GM21786 (cell line): ENCODE data around the gene ABI1.

Experiments used
- ATAC-seq: cut with Tn5 transposase; IDR thresholded peaks from one replicate; pipeline ENCODE4 v1.9.1; 2021; ENCODE audit not compliant: unreplicated experiment

The ABI1 gene

DNA sequence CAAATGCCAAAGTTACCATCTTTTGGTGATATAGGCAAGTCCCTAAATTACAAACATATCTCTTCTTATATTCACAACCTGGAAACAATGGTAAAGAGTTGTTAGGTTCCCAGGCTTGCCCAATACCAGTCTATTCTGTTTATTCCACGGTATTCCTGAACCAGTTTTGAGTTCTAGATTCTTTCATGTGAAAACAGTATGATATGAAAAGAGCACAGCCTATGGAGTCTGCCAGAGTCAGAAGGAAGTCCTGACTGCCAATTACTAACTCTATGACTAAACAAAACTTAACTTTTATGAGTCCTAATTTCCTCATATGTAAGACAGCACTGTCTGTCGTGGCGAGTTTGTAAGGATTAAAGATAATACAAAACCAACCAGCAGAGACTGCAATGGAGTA, 5.6 kb downstream of the ABI1 start:
- no peak for ATAC-seq

DNA sequence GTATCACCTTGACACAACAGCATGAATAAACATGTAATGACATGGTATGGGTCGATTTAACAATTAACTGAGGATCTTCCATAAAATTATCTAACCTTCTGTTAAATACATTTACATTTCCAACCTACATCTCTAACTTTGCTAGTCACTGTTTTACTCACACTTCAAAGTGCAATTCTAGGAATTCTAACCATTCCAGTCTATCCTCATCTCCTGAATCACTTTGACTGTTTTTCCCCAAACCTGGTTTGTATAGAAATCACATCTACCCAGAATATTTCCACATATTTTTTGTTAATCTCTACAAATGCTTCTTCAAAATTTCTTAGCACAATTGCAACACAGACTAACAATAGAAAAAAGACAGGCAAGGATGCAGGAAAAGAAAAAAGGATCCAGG, 6.2 kb downstream of the ABI1 start:
- no peak for ATAC-seq

DNA sequence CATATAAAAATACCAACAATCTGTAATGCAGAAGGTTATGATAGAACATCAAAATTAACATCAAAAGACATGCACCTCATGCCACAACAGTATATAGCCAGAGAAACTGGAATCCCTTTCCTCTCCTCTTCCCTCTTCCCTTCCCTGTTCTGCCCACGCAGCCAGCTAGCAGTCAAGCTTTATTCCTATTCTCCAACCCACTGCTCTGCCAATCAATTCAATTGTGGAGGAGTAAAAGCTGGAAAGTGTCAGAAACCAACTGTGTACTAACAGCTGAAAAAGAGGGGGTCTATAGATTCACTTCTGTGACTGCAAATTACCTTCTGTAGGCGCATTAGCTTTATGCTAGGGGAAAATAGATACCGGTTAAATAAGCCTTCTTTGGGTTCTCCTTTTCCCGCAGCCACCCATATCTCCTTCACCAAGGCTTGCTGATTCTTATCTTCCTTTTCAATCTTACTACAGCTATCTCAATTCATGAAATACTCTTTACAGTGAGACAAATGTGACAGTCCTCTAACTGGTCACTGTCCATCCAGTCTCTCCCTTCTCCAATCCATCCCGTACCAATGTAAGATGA, 16.3 kb downstream of the ABI1 start:
- ATAC-seq = no peak

DNA sequence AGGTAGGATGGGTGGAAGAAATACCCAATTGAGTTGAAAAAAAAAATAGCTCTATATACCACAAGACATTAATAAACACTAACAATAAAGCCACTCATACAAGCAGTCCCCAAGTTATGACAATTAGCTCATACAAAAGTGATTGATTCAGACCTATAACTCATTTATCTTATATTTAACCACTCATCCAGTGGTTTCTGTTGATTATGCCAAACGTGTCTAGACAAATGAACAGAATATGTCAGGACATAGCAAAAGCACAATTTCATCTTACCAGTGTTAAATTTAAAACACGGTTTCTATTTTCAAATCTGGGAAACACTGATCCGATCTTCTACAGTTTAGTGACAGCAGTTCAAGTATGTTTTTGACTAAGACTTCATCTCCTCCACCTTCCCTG, 17.0 kb downstream of the ABI1 start:
- no peak for ATAC-seq

DNA sequence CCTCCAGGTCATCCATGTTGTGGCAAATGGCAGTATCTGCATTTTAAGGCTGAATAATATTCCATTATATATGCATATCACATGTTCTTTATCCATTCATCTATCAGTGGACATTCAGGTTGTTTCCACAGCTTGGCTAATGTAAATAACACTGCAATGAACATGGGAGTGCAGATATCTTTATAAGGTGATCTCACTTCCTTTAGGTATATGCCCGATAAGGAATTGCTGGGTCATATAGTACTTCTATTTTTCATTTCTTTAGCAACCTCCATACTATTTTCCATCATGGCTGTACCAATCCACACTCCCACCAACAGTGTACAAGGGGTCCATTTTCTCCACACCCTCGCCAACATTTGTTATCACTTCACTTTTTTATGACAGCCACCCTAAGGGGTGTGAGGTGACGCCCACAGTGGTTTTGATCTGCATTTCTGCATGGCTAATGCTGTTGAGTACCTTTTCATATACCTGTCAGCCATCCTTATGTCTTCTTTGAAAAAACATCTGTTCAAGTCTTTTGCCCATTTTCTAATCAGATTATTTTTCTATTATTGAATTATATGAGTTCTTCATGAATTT, 18.9 kb downstream of the ABI1 start:
- no peak for ATAC-seq

DNA sequence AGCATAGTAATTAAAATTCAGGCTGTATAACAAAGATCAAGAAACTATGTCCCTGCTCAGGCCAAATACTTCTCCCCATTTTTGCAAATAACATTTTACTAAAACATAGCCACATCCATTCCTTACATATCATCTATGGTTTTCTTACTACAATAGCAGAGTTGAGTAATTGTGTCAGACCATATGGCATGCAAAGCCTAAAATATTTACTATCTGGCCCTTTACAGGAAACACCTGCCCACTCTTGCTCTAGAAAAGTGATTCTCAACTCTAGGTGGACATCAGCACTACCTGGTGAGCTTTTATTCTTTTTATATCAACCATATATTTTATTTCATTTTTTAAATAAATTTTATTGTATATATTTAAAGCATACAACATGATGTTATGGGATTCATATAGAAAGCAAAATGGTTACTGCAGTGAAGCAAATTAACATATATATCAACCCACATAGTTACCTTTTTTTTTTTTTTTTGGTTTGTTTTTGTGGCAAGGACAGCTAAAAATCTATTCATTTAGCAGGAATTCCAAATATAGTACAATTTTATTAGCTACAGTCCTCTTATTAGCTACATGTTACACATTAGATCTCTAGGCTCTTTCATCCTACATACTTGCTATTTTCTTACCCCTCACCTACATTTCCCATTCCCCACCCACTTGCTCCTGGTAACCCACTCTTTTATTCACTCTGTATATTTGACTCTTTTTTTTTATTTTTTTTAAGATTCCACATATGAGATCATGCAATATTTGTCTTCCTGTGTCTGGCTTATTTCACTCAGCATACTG, 19.6 kb downstream of the ABI1 start:
- no peak for ATAC-seq

DNA sequence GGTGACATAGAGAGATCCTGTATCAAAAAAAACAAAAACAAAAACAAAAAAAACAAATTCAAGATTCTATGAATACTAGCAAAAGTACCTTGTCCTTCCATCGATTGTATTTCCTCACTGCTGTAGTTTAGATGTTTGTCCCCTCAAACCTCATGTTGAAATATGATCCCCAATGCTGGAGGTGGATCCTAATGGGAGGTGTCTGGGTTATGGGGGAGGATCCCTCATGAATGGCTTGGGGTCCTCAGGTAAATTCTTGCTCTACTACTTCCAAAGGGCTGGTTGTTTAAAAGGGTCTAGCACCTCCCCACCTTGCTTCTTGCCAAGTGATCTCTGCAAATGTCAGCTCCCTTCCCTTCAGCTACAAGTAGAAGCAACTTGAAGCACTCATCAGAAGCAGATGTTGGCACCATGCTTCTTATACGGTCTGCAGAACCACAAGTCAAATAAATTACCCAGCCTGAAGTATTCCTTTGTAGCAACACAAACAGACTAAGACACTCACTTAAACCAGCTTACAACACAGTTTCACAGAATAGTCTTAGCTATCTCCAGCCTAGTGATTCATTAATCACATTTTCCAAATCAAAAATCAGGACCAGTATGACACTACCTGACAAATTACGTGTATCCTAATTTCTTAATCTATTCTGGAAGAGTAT, 20.7 kb downstream of the ABI1 start:
- no peak for ATAC-seq

DNA sequence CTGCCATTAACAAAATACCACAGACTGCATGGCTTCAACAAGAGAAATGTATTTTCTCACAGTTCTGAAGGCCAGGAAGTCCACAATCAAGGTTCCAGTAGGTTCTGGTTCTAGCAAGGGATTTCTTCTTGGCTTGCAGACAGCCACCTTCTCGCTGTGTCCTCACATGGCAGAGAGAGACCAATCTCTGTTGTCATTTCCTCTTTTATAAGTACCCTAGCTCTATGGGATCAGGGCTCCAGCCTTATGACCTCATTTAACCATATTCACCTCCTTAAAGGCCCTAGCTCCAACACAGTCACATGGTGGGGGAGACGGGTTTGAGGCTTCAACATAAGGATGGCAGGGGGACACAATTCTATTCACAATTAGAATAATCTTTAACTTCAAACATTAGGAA, 23.6 kb downstream of the ABI1 start:
- ATAC-seq = no peak

DNA sequence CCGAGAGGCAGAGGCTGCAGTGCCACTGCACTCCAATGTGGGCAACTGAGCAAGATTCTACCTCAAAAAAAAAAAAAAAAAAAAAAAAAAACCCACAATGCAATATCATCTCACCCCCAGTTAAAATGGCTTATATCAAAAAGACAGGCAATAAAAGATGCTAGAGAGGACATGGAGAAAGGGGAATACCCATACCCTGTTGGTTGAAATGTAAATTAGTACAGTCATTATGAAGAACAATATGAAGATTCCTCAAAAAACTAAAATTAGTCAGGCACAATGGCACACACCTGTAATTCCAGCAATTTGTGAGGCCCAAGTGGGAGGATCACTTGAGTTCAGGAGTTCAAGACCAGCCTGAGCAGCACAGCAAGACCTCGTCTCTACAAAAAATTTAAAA, 25.7 kb downstream of the ABI1 start:
- no peak for ATAC-seq

DNA sequence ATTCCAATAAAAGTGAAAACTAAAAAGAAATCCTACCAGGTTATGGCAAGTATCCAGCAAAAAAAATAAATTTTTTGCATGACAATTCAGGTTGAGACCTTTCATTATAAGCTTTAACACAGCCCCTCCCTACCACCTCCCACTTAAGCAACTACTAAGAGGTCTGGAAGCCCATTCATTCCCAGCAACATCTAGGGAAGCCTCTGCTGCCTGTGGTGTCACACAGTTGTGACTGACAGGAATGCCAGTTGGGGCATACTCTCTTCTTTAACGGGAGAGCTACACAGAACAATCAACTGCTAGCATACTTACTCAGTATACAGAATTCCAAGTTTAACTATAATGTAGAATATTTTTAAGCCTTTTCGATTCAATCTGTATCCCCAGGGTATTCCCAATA, 27.8 kb downstream of the ABI1 start:
- ATAC-seq = no peak

DNA sequence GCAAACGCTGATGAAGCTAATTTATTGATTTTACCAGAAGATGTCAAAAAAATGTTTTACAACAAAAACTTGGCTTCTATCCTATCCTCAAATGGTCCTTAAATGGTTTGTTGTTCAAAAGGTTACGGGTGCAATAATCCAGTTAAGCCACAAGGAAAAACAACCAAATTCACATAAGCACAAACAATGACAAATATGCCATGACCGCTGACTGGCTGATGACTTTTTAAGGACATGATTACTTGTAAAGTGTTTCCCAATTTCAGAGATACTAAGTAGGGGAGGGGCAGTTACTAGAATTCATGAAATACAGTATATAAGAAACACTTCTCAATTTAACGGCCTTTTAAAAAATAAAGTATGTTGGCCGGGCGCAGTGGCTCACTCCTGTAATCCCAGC, 28.8 kb downstream of the ABI1 start:
- no peak for ATAC-seq

DNA sequence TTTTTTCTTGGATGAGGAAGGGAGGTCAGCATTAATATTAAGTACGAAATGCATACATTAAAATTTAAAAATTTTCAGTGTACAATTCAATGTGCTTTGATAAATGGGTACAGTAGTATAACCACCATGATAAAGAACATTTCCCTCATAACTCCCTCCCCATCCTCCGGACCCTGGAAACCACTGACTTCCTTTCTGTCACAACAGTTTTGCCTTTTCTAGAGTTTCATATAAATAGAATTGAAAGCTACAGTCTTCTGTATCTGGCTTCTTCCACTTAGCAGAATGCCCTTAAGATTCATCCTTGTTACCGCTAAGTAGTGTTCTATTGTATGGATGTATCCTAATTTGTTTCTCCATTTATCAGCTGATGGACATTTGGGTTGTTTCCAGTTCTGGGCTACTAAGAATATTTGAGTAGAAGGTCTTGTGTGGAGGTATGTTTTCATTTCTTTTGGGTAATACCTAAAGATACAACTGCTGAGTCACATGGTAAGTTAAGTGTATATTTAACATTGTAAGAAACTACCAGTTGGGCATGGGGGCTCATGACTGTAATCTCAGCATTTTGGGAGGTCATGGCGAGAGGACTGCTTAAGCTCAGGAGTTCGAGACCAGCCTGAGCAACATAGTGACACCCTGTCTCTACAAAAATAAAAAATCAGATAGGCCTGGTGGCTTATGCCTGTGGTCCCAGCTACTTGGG, 30.8 kb downstream of the ABI1 start:
- ATAC-seq = no peak

DNA sequence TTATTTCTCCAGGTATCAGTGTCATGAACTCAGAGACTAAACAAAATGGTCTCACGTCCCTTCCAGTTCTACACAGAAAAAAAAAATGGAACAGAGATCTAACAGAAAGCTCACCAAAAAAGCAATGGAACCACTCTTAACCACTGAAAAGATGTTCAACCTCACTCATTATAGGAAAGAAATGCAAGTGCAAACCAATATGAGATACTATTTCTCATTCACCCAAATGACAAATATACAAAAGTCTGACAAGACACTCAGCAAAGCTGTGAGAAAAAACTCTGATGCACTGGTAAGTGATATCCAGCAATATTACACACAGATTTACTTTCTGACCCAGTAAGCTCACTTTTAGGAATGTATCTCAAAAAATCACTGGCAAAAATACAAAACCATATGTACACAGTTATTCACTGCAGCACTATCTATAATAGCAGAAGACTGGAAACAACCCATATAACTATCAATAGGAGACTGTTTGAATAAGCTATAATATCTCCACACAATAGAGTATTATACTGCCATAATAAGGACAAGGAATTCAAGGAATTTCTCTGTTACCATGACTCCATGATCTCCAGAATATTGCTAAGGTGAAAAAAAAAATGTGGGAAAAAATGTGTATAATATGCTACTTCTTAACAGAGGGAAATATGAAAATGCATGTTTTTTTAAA, 36.6 kb downstream of the ABI1 start:
- ATAC-seq = no peak

DNA sequence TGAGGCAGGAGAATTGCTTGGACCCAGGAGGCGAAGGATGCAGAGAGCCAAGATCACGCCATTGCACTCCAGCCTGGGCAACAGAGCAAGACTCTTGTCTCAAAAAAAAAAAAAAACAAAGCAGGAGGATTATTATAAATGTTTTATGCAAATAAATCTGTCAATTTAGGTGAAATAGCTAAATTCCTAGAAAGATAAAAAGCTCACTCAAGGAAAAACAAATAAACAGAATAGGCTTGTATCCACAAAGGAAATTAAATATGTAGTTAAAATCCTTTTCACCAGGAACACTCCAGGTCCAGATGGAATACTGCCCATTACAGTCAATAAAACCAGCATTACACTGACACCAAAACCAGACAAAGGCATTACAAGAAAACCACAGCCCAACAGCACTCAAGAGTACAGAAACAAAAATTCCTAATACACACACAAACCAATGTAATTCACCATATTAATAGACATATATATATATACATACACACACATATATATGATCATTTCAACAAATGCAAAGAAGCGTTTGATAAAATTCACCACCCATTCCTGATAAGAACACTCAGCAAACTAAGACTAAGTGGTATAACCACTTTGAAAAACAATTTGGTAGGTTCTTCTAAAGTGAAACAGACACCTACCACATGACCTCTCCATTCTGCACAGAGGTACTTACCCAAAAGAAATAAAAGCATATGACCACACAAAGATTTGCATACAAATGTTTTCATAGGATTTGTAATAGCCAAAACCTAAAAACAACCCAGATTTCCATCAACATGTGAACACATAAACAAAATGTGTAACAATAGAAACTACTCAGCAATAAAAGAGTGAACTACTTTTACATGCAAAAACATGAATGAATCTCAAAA, 38.8 kb downstream of the ABI1 start:
- no peak for ATAC-seq

DNA sequence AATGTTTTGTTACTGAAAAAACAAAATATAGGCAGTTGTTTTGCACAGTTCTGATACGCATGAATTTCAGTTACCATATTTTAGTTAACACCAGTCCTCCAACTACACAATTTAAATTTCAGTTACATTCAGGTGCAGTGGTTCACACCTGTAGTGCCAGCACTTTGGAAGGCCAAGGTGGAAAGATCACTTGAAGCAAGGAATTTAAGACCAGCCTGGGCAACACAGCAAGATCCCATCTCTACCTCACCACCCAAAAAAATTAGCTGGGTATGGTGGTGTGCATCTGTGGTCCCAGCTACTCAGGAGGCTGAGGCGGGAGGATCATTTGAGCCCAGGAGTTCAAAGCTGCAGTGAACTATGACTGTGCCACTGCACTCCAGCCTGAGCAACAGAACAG, 45.3 kb downstream of the ABI1 start:
- no peak for ATAC-seq

DNA sequence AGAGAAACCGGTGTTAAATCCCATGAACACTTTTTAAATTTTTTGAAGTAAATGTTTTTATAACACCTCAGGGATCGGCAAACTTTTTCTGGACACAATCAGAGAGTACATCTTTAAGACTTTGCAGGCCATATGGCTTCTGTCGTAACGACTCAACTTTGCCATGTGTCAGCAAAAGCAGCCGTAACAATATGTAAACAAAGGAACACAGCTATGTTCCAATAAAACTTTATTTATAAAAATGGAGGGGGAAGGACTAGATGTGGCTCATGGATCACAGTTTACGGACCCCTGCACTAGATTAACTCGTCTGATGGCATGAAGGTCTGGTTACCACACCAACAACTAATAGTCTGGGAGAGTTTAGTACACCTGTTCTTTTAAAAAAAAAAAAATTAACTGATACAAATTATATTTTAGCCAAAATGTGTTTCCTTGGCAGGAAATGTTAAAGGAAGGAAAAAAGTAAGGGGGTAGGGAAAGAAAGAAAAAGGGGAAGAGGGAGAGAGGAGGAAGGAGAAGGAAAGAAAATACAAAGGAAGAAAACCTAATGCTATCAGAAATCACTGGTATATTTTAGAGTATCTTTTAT, 50.2 kb downstream of the ABI1 start:
- no peak for ATAC-seq

DNA sequence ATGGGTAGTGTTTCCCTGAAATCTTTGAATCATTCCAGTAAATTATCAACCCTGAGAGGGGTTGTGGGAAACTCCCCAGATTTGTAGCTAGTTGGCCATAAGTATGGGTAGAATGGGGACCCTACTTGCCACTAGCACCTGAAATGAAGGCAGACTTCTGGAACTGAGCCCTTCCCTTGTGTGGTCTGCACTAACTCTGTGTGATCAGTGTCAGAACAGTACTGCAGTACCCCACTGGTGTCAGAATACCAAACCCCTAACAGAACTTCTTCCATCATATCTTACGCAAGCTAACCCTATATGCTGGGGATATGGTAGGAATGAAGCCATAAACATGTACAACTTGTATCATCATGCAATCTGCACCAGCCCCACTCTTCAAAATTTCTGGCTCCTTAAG, 50.8 kb downstream of the ABI1 start:
- no peak for ATAC-seq

DNA sequence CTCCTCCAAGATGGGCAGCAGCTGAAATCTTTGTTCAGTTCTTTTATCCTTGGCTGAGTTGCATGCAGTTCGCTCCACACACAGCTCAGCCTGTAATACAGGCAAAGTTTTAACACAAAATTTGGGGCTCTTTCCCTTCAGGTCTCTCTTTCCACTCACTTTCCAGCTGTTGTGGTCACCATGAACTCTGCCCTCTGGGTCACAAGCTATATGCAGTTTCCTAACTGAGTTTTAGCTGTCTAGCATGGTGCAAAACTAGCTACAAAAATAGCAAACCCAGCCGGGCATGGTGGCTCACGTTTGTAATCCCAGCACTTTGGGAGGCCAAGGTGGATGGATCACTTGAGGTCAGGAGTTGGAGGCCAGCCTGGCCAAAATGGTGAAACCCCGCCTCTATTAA, 53.2 kb downstream of the ABI1 start:
- no peak for ATAC-seq

DNA sequence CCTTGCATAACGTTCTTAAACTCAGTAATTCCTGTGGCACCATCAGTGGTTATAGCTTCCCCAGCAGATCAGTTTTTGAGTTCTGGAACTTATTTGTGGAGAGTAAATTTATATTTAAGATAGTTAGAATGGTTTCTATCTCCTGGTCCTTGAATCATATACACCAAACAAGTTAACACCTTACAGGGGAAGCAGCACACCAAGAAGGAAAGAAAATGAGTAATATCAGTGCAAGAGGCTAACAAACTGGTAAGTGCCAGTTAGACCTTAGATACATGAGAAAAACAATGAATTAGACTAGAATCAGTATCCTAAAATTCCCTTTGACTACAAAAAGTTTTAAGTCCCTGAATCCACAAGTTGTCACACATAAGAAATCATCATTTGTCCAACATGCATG, 54.2 kb downstream of the ABI1 start:
- no peak for ATAC-seq
